Stimulated activated CD4-positive, alpha-beta T cell treated with anti-CD3 and anti-CD28 coated beads, Interleukin-4, amount 100 ng/mL, for 24 hours (primary cell): ENCODE results near the gene FIGNL1.

Experiments
- DNase-seq: peaks from one replicate; pipeline ENCODE4 v3.0.0-alpha.2; 2020

FIGNL1 gene

GRCh38 chr7:50394315-50394714 lies 55.8 kb downstream of the FIGNL1 start:
- DNase-seq: no peak
